Peyer's patch (tissue), 4 donors: ENCODE measurements around the gene CNTNAP2. TPM values are rescaled to one million over a fixed set of nuclear protein-coding genes. Genes with fewer than 3 reads are reported as not detected.

ENCODE experiments used
- DNase-seq, 3 donors: peaks; one replicate each; pipeline ENCODE4 v3.0.0-alpha.2; 2017 to 2019
- H3K27ac ChIP-seq, 4 donors: fragments of 200-600 bp; sonication (generic); one replicate each; pipeline ENCODE4 v1.5.1; 2016 to 2019
- H3K27me3 ChIP-seq, 2 donors: fragments of 200-600 bp; sonication (generic); one replicate each; pipeline ENCODE4 v1.5.1; 2019
- H3K36me3 ChIP-seq, 3 donors: fragments of 200-600 bp; sonication (generic); one replicate each; pipeline ENCODE4 v1.5.1; 2016 to 2019
- H3K4me1 ChIP-seq, 4 donors: fragments of 200-600 bp; sonication (generic); one replicate each; pipeline ENCODE4 v1.5.1; 2016 to 2019
- H3K4me3 ChIP-seq, 4 donors: fragments of 200-600 bp; sonication (generic); 1 replicate in 3 of 4; 2 replicates in 1 of 4; pipeline ENCODE4 v1.5.1; 2016 to 2019; ENCODE audit warnings: mild to moderate bottlenecking in 1 of 4
- H3K9me3 ChIP-seq, 4 donors: fragments of 200-600 bp; sonication (generic); one replicate each; pipeline ENCODE4 v1.5.1; 2016 to 2019; ENCODE audit warnings: mild to moderate bottlenecking in 1 of 4
- POLR2A ChIP-seq, 2 donors: fragments of 450-650 bp; IDR thresholded peaks; one replicate each; pipeline ENCODE4 v1.5.1; 2017; ENCODE audit warnings: antibody characterized with exemption in 2 of 2, mild to moderate bottlenecking in 2 of 2, moderate library complexity in 2 of 2
- total RNA-seq, 4 donors: library from RNA; depleted of rRNA; stranded (reverse); fragments of >200 nt; gene quantifications; one replicate each; pipeline ENCODE4 v1.1.0, GENCODE V29; 2016
- TF ChIP-seq, protein P1 (sequence below), 6 experiments: fragments of 450-650 bp in 4 of 6; fragments of 200-600 bp in 2 of 6; sonication (generic) in 1 of 6; IDR thresholded peaks; one replicate each; pipeline ENCODE4 v1.5.1; 2017 to 2019; ENCODE audit warnings: antibody characterized with exemption in 6 of 6, mild to moderate bottlenecking in 3 of 6, moderate library complexity in 1 of 6

Gene CNTNAP2
- total RNA-seq, 4 donors from 2014 or later, result 1.5 to 4.9 (median 3.6) TPM

DNA sequence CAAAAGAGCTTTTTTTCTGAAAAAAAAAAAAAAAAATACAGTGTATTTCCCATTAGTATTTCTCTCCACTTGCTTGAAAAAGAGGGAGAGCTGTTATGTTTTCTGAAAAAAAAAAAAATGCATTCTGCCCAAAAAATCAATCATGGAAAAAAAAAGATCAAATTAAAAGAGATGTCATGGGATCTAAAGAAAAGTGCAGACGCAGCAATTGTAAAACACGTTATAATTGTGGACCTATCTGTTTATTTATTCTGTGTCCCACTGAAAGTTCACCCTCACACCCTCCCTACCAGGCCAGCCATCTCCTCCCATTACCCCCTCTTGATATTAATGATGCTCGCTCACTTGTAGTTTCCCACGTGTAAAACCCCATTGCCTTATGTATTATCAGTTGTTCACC lies 1800.0 kb downstream of the CNTNAP2 start:
- Histone ChIP-seq H3K4me3 (no peak overlapping the region), H3K27ac (no peak overlapping the region), H3K36me3 (no peaks in the 10 kb centered on the region), H3K9me3 (no peaks in the 10 kb centered on the region), H3K27me3 (no peaks in the 10 kb centered on the region), H3K4me1 (no peaks in the 10 kb centered on the region)
- no peak for DNase-seq
- TF ChIP-seq POLR2A (IDR thresholded peaks at IDR 0.05), result no peak
- TF ChIP-seq, protein P1, sequence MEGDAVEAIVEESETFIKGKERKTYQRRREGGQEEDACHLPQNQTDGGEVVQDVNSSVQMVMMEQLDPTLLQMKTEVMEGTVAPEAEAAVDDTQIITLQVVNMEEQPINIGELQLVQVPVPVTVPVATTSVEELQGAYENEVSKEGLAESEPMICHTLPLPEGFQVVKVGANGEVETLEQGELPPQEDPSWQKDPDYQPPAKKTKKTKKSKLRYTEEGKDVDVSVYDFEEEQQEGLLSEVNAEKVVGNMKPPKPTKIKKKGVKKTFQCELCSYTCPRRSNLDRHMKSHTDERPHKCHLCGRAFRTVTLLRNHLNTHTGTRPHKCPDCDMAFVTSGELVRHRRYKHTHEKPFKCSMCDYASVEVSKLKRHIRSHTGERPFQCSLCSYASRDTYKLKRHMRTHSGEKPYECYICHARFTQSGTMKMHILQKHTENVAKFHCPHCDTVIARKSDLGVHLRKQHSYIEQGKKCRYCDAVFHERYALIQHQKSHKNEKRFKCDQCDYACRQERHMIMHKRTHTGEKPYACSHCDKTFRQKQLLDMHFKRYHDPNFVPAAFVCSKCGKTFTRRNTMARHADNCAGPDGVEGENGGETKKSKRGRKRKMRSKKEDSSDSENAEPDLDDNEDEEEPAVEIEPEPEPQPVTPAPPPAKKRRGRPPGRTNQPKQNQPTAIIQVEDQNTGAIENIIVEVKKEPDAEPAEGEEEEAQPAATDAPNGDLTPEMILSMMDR (IDR thresholded peaks at IDR 0.05), result no peak

DNA sequence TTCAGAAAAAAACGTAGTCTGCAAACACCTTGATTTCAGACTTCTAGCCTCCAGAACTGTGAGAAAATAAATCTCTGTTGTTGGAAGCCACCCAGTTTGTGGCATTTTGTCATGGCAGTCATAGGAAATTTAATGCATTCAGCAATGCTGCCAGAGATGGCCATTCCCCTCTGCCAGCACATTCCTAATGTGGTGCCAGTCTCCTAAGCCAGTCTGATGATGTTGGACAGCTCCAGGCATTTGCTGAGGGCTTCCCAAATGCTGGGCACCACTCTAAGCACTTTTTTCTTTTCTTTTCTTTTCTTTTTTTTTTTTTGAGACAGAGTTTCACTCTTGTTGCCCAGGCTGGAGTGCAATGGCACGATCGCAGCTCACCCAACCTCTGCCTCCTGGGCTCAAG lies 1807.2 kb downstream of the CNTNAP2 start:
- no peak overlapping the region for H3K4me3 ChIP-seq
- H3K27me3 ChIP-seq, result no peaks in the 10 kb centered on the region
- no peak for TF ChIP-seq POLR2A (IDR thresholded peaks at IDR 0.05)
- TF ChIP-seq, protein P1 (IDR thresholded peaks at IDR 0.05), result no peak
- no peak overlapping the region for H3K27ac ChIP-seq
- H3K9me3 ChIP-seq, result no peaks in the 10 kb centered on the region
- no peak for DNase-seq
- no peaks in the 10 kb centered on the region for H3K36me3 ChIP-seq
- no peaks in the 10 kb centered on the region for H3K4me1 ChIP-seq

DNA sequence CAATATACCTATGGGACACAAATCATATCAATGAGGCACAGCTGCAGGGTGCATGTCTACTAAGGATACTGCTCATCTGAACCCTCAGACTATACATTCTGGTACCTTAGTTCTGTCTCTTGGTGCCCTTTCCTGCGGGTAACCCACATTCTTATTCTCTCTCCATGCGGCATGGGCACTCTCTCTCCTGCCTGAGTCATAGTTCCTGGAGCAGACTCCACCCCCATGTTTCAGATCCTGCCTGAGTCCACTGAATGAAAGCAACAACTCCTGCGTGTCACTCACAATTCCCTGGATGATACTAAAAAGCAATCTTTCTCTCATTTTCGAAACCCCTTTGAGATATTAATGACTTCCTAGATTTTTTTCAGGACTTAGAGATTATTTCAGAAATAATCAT lies 1820.8 kb downstream of the CNTNAP2 start:
- H3K4me3 ChIP-seq, result no peak overlapping the region
- H3K4me1 ChIP-seq, result no peaks in the 10 kb centered on the region
- H3K9me3 ChIP-seq, result no peaks in the 10 kb centered on the region
- no peaks in the 10 kb centered on the region for H3K36me3 ChIP-seq
- H3K27ac ChIP-seq, result no peak overlapping the region
- no peak for DNase-seq
- H3K27me3 ChIP-seq, result no peaks in the 10 kb centered on the region
- TF ChIP-seq, protein P1 (IDR thresholded peaks at IDR 0.05), result no peak
- no peak for TF ChIP-seq POLR2A (IDR thresholded peaks at IDR 0.05)

DNA sequence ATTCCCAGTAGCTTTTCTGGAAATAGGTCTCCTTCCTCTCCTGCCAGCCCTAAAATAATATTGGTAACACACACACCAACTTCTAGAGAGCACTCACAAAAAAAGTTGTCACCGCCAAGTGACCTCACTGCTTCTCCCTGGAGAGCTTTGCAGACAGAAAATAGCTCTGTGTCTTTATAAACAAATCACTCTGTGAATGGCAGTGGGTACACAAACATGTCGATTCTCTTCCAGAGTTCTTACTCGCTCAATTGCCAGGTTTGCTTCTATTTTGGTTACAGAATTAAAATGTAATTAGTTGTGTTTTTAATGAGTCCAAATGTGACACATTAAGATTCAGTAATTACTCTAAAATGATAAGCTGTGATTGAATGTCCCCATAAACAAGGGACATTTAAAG lies 1824.8 kb downstream of the CNTNAP2 start:
- no peaks in the 10 kb centered on the region for H3K9me3 ChIP-seq
- H3K27me3 ChIP-seq, result no peaks in the 10 kb centered on the region
- no peak for DNase-seq
- H3K4me1 ChIP-seq, result no peaks in the 10 kb centered on the region
- H3K27ac ChIP-seq, result no peak overlapping the region
- no peak overlapping the region for H3K4me3 ChIP-seq
- no peak for TF ChIP-seq POLR2A (IDR thresholded peaks at IDR 0.05)
- TF ChIP-seq, protein P1 (IDR thresholded peaks at IDR 0.05), result no peak
- H3K36me3 ChIP-seq, result no peaks in the 10 kb centered on the region

DNA sequence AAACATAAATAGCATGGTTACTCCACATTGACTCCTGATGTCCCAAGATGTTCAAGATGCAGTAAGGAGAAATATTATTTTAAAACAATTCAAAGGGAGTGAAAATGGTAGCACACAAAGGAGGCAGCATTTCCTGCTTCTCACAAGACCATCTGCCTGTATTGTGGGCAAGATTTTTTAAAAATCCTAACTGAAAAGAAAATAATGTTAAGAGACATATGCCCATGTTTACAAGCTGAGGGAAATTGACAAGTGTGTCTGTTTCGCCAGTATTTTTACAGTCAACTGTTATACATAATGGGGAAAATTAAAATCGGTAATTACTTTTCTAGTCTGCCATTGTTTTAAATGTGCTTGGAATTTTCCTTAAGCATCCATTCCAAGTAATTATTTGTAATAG lies 1827.7 kb downstream of the CNTNAP2 start:
- Histone ChIP-seq H3K4me3 (no peak overlapping the region), H3K27me3 (no peaks in the 10 kb centered on the region), H3K36me3 (no peaks in the 10 kb centered on the region), H3K9me3 (no peaks in the 10 kb centered on the region), H3K4me1 (no peaks in the 10 kb centered on the region), H3K27ac (no peak overlapping the region)
- TF ChIP-seq POLR2A (IDR thresholded peaks at IDR 0.05), result no peak
- TF ChIP-seq, protein P1 (IDR thresholded peaks at IDR 0.05), result no peak
- no peak for DNase-seq

DNA sequence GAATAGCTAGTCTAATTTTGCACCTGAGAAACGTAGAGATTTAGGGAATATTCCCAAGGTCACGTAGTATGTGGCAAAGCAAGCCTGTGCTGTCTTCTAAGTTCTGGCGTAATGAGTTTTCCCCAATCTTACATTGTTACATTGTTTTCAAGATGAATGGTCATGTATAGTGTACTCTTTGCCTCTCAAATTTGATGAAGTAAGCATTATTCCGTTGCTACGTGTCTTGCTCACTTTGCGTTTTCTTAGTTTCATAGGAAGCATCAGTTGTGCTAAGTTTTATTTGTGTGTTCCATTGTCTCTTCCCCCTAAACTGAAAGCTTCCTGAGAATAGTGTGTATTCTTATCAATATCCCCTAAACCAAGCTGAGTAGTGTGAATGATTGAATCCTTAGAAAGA lies 1836.3 kb downstream of the CNTNAP2 start:
- Histone ChIP-seq H3K9me3 (peaks cover 0 to 2% (median 0%) of the 10 kb centered on the region in 4 donors), H3K27ac (no peak overlapping the region), H3K4me3 (no peak overlapping the region), H3K27me3 (no peaks in the 10 kb centered on the region), H3K36me3 (no peaks in the 10 kb centered on the region), H3K4me1 (no peaks in the 10 kb centered on the region)
- no peak for DNase-seq
- no peak for TF ChIP-seq POLR2A (IDR thresholded peaks at IDR 0.05)
- TF ChIP-seq, protein P1 (IDR thresholded peaks at IDR 0.05), result no peak
